C4-2B (cell line): ENCODE data around the gene PLA2G6.

Experiments used
- CTCF ChIP-seq: fragments of 450-650 bp; conservative IDR thresholded peaks from 2 replicates; pipeline ENCODE4 v1.5.1; 2017; ENCODE audit warnings: mild to moderate bottlenecking
- ZFX ChIP-seq: fragments of 450-650 bp; IDR thresholded peaks from 2 replicates; pipeline ENCODE4 v1.6.1; 2017

- TF ChIP-seq CTCF (no peak), ZFX (no peak)
Observed at GRCh38 chr22:38175206-38176118, 6.2 kb downstream of the PLA2G6 start.
